Breast epithelium (tissue), 3 donors: ENCODE data around the gene PRKAR1B.

ENCODE experiments used
- CTCF ChIP-seq, 3 donors: fragments of 450-650 bp; IDR thresholded peaks; one replicate each; pipeline ENCODE4 v1.5.1; 2016 to 2017; ENCODE audit warnings: antibody characterized with exemption in 3 of 3, mild to moderate bottlenecking in 3 of 3, moderate library complexity in 3 of 3
- POLR2A ChIP-seq: fragments of 450-650 bp; IDR thresholded peaks from one replicate; pipeline ENCODE4 v1.6.1; 2016; ENCODE audit warnings: antibody characterized with exemption, mild to moderate bottlenecking, moderate library complexity

- TF ChIP-seq CTCF (IDR thresholded peaks at IDR 0.05) (no peak), POLR2A (no peak)
These were observed 129.5 kb downstream of the PRKAR1B start for GRCh38 chr7:597348-598178.
